HepG2 (cell line): ENCODE results near the gene DUSP15. TPM values are rescaled to one million over a fixed set of nuclear protein-coding genes. Genes with fewer than 3 reads are reported as not detected.

ENCODE experiments used
- ATM ChIP-seq: fragments of 450-650 bp; IDR thresholded peaks from 2 replicates; pipeline ENCODE4 v1.7.1; 2017; ENCODE audit warnings: mild to moderate bottlenecking, borderline replicate concordance
- GATAD1 ChIP-seq: IDR thresholded peaks from 2 replicates; pipeline ENCODE4 v1.6.1; 2016; ENCODE audit warnings: missing genetic modification reagents, missing compliant biosample characterization
- NFYC ChIP-seq: IDR thresholded peaks from 2 replicates; pipeline ENCODE4 v1.6.1; 2016; ENCODE audit warnings: missing genetic modification reagents, missing compliant biosample characterization
- NR2F1 ChIP-seq, 2 experiments: fragments of 450-650 bp in 1 of 2; formaldehyde crosslinking in 1 of 2; IDR thresholded peaks; 2 replicates each; pipeline versions ENCODE4 v1.5.0 to v1.6.1; 2016 to 2020; ENCODE audit warnings: mild to moderate bottlenecking in 1 of 2, missing compliant biosample characterization in 1 of 2, missing genetic modification reagents in 1 of 2, moderate library complexity in 1 of 2
- PCBP2 ChIP-seq: fragments of 200-400 bp; formaldehyde crosslinking; optimal IDR thresholded peaks from 2 replicates; pipeline ENCODE3; 2018; ENCODE audit warnings: low read length, low read depth; ENCODE audit not compliant: poor library complexity, severe bottlenecking
- PHF8 ChIP-seq: sonication (generic); formaldehyde crosslinking; IDR thresholded peaks from 2 replicates; pipeline ENCODE4 v1.5.0; 2020; ENCODE audit warnings: missing genetic modification reagents
- POGZ ChIP-seq: sonication (generic); formaldehyde crosslinking; IDR thresholded peaks from 2 replicates; pipeline ENCODE4 v1.4.0; 2020; ENCODE audit warnings: mild to moderate bottlenecking, missing genetic modification reagents
- RBM22 ChIP-seq: fragments of 200-400 bp; formaldehyde crosslinking; optimal IDR thresholded peaks from 2 replicates; pipeline ENCODE3; 2017; ENCODE audit warnings: mild to moderate bottlenecking, low read length, moderate library complexity
- RNF2 ChIP-seq: fragments of 450-650 bp; conservative IDR thresholded peaks from 2 replicates; pipeline ENCODE4 v1.6.1; 2016; ENCODE audit warnings: low read depth
- RXRB ChIP-seq: IDR thresholded peaks from 2 replicates; pipeline ENCODE4 v1.6.1; 2016; ENCODE audit warnings: borderline replicate concordance, missing genetic modification reagents, missing compliant biosample characterization
- SIX1 ChIP-seq: sonication (generic); formaldehyde crosslinking; IDR thresholded peaks from 2 replicates; pipeline ENCODE4 v1.4.0; 2020; ENCODE audit warnings: missing genetic modification reagents, borderline replicate concordance
- SP2 ChIP-seq: sonication (generic); formaldehyde crosslinking; IDR thresholded peaks from 2 replicates; pipeline ENCODE4 v1.5.1; 2020; ENCODE audit warnings: mild to moderate bottlenecking, missing genetic modification reagents
- TMF1 ChIP-seq: sonication (generic); formaldehyde crosslinking; IDR thresholded peaks from 2 replicates; pipeline ENCODE4 v1.8.1; 2022; ENCODE audit warnings: low read depth, missing genetic modification reagents
- ZMAT3 ChIP-seq: sonication (generic); formaldehyde crosslinking; conservative IDR thresholded peaks from 2 replicates; pipeline ENCODE4 v1.7.0; 2021; ENCODE audit warnings: missing genetic modification reagents
- ZNF224 ChIP-seq: sonication (generic); formaldehyde crosslinking; IDR thresholded peaks from 2 replicates; pipeline ENCODE4 v1.5.0; 2020; ENCODE audit warnings: mild to moderate bottlenecking, missing genetic modification reagents
- ZNF263 ChIP-seq: sonication (generic); formaldehyde crosslinking; IDR thresholded peaks from 2 replicates; pipeline ENCODE4 v1.4.0; 2020; ENCODE audit warnings: missing genetic modification reagents
- ZNF350 ChIP-seq: sonication (generic); formaldehyde crosslinking; IDR thresholded peaks from 2 replicates; pipeline ENCODE4 v1.4.0; 2020; ENCODE audit warnings: mild to moderate bottlenecking, low read depth, missing genetic modification reagents, borderline replicate concordance
- ZNF501 ChIP-seq: sonication (generic); formaldehyde crosslinking; IDR thresholded peaks from 2 replicates; pipeline ENCODE4 v1.5.1; 2020; ENCODE audit warnings: mild to moderate bottlenecking, moderate library complexity, missing genetic modification reagents
- ZNF761 ChIP-seq: sonication (generic); formaldehyde crosslinking; conservative IDR thresholded peaks from 2 replicates; pipeline ENCODE4 v1.4.0; 2020; ENCODE audit warnings: mild to moderate bottlenecking, missing genetic modification reagents
- ZNF879 ChIP-seq: sonication (generic); formaldehyde crosslinking; IDR thresholded peaks from 2 replicates; pipeline ENCODE4 v1.8.1; 2023; ENCODE audit warnings: missing genetic modification reagents
- ZSCAN21 ChIP-seq: sonication (generic); formaldehyde crosslinking; IDR thresholded peaks from 2 replicates; pipeline ENCODE4 v1.8.0; 2022; ENCODE audit warnings: mild to moderate bottlenecking, missing genetic modification reagents, moderate library complexity, borderline replicate concordance
- polyA plus RNA-seq, 8 experiments: library from polyadenylated mRNA; depleted of rRNA in 3 of 8; stranded (reverse) in 7 of 8; unstranded in 1 of 8; fragments of >200 nt; fragmentation: Illumina TruSeq in 4 of 8; extraction: Trizol in 4 of 8; gene quantifications; 2 replicates each; pipeline versions ENCODE4 v1.2.1 to v1.2.3, GENCODE V29; 2011 to 2016; ENCODE audit warnings: low read depth in 4 of 8, missing spikeins in 1 of 8, mixed read lengths in 1 of 8; ENCODE audit not compliant: insufficient read depth in 1 of 8
- total RNA-seq, 5 experiments: library from RNA; depleted of rRNA; stranded (reverse); fragments of >200 nt; fragmentation: Illumina TruSeq; extraction: Trizol; gene quantifications; 2 replicates each; pipeline ENCODE4 v1.2.3, GENCODE V29; 2016; ENCODE audit warnings: low read depth in 1 of 5
- TF ChIP-seq, protein P1 (sequence below): sonication (generic); formaldehyde crosslinking; IDR thresholded peaks from 2 replicates; pipeline ENCODE4 v1.4.0; 2020; ENCODE audit warnings: missing genetic modification reagents
- TF ChIP-seq, protein P2 (sequence below): sonication (generic); formaldehyde crosslinking; IDR thresholded peaks from 2 replicates; pipeline ENCODE4 v1.5.0; 2020; ENCODE audit warnings: missing genetic modification reagents

DUSP15 gene
- total and polyA plus RNA-seq, 2 of the 13 experiments (the other 11 are each of a cell fraction or from before 2014, with no cell fraction given), result 0.17 to 0.93 TPM

DNA sequence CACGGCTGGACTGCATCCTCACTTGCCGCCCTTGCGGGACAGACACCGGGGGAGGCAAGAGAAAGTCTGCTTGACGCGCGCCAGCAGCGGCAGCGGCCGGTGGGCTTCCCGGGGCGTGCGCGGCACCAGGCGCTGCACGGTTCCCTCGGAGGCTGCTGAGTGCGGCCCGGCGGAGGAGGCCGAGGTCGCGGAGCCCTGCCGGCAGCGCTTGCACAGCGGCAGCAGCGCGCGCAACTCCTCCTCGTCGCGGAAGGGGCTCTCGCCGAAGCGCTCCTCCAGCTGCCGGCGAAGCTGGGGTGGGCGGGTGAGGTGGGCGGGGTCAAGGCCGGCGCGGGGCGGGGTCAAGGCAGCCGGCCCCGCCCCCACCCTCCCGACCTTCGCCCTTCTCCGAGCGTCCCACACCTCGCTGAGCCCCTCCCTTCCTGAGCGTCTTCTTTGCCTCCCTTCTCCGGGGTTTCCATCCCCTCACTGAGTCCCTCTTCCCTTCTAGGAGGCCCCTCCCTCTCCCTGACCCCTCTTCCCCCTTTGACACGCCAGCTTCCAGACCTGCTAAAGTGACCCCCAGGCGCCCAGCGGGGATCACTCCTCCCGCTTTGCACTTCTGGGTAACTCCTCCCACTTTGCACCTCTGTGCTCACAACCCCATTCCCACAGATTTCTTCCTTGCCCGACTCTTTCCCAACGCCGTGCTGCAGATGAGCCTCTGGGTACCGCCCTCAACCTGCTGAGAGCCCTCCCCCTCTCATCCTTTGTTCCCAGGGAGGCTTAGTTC is 8.8 kb downstream of the DUSP15 start (continued):
- peak; percentile 46; the same call in 1 of the 2 replicates for TF ChIP-seq ZNF501 (CRISPR knock-in tag)
- no peak; the same call in 1 of the 2 replicates for TF ChIP-seq POGZ (CRISPR knock-in tag)
- no peak for TF ChIP-seq ZNF224 (CRISPR knock-in tag)
- no peak for TF ChIP-seq ATM
- TF ChIP-seq RNF2, result peak; percentile 69; the same call in 1 of the 2 replicates
- TF ChIP-seq PHF8 (CRISPR knock-in tag), result no peak
- TF ChIP-seq GATAD1 (CRISPR knock-in tag), result 0 out of 2 replicates have a peak, but pooled peaks have one; percentile 14
- TF ChIP-seq, protein P1, sequence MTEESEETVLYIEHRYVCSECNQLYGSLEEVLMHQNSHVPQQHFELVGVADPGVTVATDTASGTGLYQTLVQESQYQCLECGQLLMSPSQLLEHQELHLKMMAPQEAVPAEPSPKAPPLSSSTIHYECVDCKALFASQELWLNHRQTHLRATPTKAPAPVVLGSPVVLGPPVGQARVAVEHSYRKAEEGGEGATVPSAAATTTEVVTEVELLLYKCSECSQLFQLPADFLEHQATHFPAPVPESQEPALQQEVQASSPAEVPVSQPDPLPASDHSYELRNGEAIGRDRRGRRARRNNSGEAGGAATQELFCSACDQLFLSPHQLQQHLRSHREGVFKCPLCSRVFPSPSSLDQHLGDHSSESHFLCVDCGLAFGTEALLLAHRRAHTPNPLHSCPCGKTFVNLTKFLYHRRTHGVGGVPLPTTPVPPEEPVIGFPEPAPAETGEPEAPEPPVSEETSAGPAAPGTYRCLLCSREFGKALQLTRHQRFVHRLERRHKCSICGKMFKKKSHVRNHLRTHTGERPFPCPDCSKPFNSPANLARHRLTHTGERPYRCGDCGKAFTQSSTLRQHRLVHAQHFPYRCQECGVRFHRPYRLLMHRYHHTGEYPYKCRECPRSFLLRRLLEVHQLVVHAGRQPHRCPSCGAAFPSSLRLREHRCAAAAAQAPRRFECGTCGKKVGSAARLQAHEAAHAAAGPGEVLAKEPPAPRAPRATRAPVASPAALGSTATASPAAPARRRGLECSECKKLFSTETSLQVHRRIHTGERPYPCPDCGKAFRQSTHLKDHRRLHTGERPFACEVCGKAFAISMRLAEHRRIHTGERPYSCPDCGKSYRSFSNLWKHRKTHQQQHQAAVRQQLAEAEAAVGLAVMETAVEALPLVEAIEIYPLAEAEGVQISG, result peak; percentile 48
- TF ChIP-seq ZNF761 (CRISPR knock-in tag), result peak; percentile 81; the same call in 1 of the 2 replicates
- TF ChIP-seq ZNF350 (CRISPR knock-in tag), result peak; percentile 25
- TF ChIP-seq RBM22, result no peak
- 0 out of 2 replicates have a peak, but pooled peaks have one; percentile 53 for TF ChIP-seq ZMAT3 (CRISPR knock-in tag)
- TF ChIP-seq SIX1 (CRISPR knock-in tag), result no peak
- peak; percentile 37; the same call in 1 of the 2 replicates for TF ChIP-seq SP2 (CRISPR knock-in tag)
- TF ChIP-seq NFYC (CRISPR knock-in tag), result no peak
- TF ChIP-seq ZSCAN21 (CRISPR knock-in tag), result peak; percentile 10; the same call in 1 of the 2 replicates
- peak in 1 of 2 experiments; percentile 60; a peak in 2 of 4 replicates for TF ChIP-seq NR2F1 (CRISPR knock-in tag; IDR thresholded peaks at IDR 0.05)
- TF ChIP-seq ZNF879, result 0 out of 2 replicates have a peak, but pooled peaks have one; percentile 41
- peak; percentile 21 for TF ChIP-seq ZNF263 (CRISPR knock-in tag)
- 0 out of 2 replicates have a peak, but pooled peaks have one; percentile 57 for TF ChIP-seq TMF1 (CRISPR knock-in tag)
- TF ChIP-seq, protein P2, sequence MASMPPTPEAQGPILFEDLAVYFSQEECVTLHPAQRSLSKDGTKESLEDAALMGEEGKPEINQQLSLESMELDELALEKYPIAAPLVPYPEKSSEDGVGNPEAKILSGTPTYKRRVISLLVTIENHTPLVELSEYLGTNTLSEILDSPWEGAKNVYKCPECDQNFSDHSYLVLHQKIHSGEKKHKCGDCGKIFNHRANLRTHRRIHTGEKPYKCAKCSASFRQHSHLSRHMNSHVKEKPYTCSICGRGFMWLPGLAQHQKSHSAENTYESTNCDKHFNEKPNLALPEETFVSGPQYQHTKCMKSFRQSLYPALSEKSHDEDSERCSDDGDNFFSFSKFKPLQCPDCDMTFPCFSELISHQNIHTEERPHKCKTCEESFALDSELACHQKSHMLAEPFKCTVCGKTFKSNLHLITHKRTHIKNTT (CRISPR knock-in tag), result no peak
- no peak for TF ChIP-seq PCBP2
- TF ChIP-seq RXRB, result peak; percentile 28; the same call in 1 of the 2 replicates
